ENCODE measurements around the gene STXBP2.
A peak's percentile ranks its signal among the peaks of the same experiment; 100 is the strongest.

Gene STXBP2

DNA sequence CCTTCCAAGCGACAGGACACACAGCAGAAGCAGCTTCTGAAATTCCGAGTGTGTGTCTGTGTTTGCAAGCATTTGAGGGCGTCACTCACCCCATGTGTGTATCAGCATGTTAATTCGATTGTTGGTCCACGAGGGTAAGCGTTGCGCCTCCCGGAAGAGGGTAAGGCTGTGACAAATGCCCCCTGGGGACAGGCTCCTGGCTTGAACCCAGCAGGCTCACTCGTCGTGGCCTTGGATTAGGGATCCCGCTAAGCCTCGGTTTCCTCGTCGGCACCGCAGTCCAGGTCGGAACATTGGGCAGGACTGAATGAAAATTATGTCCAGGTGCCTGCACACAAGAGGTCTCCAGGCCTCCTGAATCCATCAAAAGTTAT, 606 bp upstream of the STXBP2 start:
- peak overlapping the region; percentile 64 for H3K4me3 ChIP-seq (replicated peaks; ENCODE audit: low read depth, low read length)
- no peak for DNase-seq (ENCODE audit: low read depth)
- no peak for TF ChIP-seq CTCF (IDR thresholded peaks at IDR 0.05; ENCODE audit: low read length, missing control alignments)

DNA sequence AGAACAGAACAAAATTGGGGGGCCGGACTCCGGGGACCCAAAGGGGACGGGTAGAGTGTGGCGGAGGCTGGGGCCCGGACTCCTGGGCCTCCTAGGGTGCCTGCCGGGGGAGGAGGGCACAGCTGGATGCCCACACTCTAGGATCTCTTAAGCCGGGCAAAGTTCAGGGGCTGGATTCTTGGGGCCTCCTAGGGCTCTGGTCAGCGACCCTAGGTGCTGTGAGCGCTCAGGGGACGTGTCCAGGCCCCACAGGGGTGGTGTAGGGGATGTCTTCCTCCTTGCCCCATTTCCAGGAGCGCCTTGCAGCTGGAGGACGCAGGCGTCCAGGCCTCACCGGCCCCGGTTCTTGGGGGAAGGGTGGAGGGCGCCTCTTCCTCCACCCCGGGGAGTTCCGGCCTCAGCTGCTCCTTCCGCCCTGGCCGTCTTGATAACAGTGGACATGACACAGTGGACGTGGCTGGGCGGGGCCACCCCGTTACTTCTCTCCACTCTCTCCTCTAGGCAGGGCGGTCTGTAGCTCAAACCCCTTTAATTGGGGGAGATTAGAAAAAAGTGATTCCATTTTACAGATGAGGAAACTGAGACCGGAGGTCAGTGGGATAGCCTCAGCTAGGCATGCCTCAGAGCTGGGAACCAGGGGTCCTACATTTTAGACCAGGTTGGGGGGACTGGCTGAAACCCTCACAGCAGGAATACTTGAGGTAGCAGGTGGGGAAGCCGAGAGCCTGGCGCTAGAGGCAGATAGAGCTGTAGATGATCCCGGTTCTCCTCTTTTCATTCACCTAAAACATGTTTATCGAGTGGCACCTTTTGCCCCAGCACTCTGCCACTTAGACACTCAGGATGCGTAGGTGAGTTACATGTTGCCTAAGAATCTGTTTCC, 705 bp downstream of the STXBP2 start:
- H3K4me3 ChIP-seq (replicated peaks; ENCODE audit: low read depth, low read length) = peak overlapping the region; percentile 64
- DNase-seq (ENCODE audit: low read depth) = peak; percentile 17
- TF ChIP-seq CTCF (IDR thresholded peaks at IDR 0.05; ENCODE audit: low read length, missing control alignments) = no peak

GRCh38 chr19:7638802-7639465, 2.0 kb downstream of the STXBP2 start:
- no peak overlapping the region for H3K4me3 ChIP-seq (replicated peaks; ENCODE audit: low read depth, low read length)
- no peak for TF ChIP-seq CTCF (IDR thresholded peaks at IDR 0.05; ENCODE audit: low read length, missing control alignments)
- no peak for DNase-seq (ENCODE audit: low read depth)

DNA sequence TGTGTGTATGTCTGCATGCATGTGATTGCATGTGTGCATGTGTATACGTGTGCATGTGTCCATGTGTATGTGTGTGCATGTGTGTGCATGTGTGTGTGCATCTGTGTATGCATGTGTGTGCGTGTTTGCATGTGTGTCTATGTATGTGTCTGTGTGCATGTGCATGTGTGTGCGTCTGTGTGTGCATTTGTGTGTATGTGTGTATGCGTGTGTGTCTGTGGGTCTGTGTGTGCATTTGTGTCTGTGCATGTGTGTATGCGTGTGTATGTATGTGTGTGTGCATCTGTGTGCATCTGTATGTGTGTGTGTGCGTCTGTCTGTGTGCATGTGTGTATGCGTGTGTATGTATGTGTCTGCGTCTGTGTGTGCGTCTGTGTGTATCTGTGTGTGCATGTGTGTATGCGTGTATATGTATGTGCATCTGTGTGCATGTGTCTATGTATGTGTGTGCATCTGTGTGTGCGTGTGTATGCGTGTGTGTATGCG, 3.0 kb downstream of the STXBP2 start:
- H3K4me3 ChIP-seq (replicated peaks; ENCODE audit: low read depth, low read length) = no peak overlapping the region
- TF ChIP-seq CTCF (IDR thresholded peaks at IDR 0.05; ENCODE audit: low read length, missing control alignments) = no peak
- DNase-seq (ENCODE audit: low read depth) = no peak

DNA sequence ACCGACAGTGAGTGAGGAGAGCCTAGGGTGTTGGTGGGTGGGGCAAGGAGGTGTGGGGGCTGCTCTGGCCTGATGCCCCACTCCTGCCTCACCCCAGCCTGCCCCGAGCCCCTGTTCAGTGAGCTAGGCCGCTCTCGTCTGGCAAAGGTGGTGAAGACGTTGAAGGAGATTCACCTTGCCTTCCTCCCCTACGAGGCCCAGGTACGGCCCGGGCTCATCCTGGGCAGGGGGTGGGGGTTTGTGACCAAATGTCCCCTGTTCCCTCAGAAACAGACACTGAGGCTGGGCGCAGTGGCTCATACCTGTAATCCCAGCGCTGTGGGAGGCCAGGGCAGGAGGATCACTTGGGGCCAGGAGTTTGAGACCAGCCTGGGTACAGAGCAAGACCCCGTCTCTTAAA, 3.9 kb downstream of the STXBP2 start:
- H3K4me3 ChIP-seq (replicated peaks; ENCODE audit: low read depth, low read length) = no peak overlapping the region
- TF ChIP-seq CTCF (IDR thresholded peaks at IDR 0.05; ENCODE audit: low read length, missing control alignments) = no peak
- DNase-seq (ENCODE audit: low read depth) = no peak

GRCh38 chr19:7641290-7642276, 4.7 kb downstream of the STXBP2 start:
- no peak overlapping the region for H3K4me3 ChIP-seq (replicated peaks; ENCODE audit: low read depth, low read length)
- TF ChIP-seq CTCF (IDR thresholded peaks at IDR 0.05; ENCODE audit: low read length, missing control alignments) = no peak
- DNase-seq (ENCODE audit: low read depth) = no peak

Measured in fibroblast of pulmonary artery (primary cell).